ENCODE results near the gene TRIM3.
A peak's percentile ranks its signal among the peaks of the same experiment; 100 is the strongest.

TRIM3 gene

DNA sequence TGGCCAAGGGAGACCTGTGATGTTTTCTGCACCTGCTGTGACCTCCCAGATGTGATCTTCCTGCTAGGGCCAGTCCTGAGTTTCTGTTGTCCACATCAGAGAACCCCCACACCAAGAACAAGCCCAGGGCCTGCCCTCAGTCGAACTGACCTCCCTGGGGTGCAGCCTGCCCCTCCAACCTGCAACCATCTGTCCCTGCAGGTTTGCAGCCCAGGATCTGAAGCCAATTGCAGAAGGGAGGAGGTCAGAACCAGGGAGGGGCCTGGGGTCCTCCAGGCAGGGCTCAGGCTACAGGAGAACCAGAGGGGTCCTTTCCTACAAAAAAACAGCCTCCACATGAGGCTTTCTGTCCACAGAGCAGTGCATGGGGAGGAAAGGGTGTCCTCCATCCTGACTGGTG is 807 bp downstream of the TRIM3 start:
- no peak overlapping the region for H3K18ac ChIP-seq (ENCODE audit: low read length)
- WGBS (ENCODE audit: extremely low coverage, insufficient coverage, low lambda C conversion rate), result no CpG with 5 or more reads among the region's 1 CpG
- H3K36me3 ChIP-seq (ENCODE audit: control insufficient read depth, insufficient read depth, low read length), result peaks cover 3% of the 10 kb centered on the region
- no peak overlapping the region for H3K27ac ChIP-seq (ENCODE audit: low read depth, low read length)
- no peak overlapping the region for H4K5ac ChIP-seq (ENCODE audit: low read length)
- H3K23ac ChIP-seq (ENCODE audit: low read length), result no peak overlapping the region
- peaks cover 2% of the 10 kb centered on the region for H3K79me1 ChIP-seq (ENCODE audit: low read length)
- H2BK15ac ChIP-seq (replicated peaks; ENCODE audit: low read depth), result no peak overlapping the region
- H4K8ac ChIP-seq (ENCODE audit: low read depth, low read length), result no peak overlapping the region
- no peak overlapping the region for H3K4me3 ChIP-seq (ENCODE audit: low read length)
- H3K9ac ChIP-seq (ENCODE audit: low read length), result no peak overlapping the region
- DNase-seq, result no peak
- no peaks in the 10 kb centered on the region for H3K27me3 ChIP-seq (ENCODE audit: insufficient read depth, low read length, poor library complexity)
- no peak overlapping the region for H3K4ac ChIP-seq (ENCODE audit: low read depth, low read length)
- H3K4me2 ChIP-seq (ENCODE audit: low read length), result no peak overlapping the region
- H3K56ac ChIP-seq (ENCODE audit: low read length), result no peak overlapping the region
- H3K79me2 ChIP-seq (ENCODE audit: control insufficient read depth, insufficient read depth, low read length), result no peaks in the 10 kb centered on the region
- no peak overlapping the region for H2AK5ac ChIP-seq (ENCODE audit: low read length)
- no peak overlapping the region for H2BK120ac ChIP-seq (ENCODE audit: low read depth, low read length)
- H3K4me1 ChIP-seq (ENCODE audit: control insufficient read depth, low read depth, low read length), result peaks cover 9% of the 10 kb centered on the region
- no peak overlapping the region for H2BK5ac ChIP-seq (ENCODE audit: low read length)

DNA sequence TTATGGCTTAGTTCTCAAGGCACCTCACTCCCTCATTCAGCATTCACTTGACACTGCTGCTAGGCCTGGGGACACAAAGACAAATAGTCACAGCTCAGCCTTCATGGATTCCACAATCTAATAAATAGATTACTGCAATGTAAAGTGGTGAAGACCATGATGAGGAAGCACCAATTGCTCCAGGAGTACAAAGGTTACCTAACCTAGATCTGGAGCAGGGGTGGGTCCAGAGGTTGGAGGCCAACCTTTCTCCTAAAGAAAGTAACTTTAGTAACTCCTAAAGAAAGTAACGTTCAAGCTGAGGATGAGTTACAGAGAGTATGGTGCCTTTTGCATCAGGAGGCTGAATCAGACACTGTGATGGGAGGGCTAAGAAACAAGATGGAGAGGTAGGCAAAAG is 4.1 kb downstream of the TRIM3 start:
- no CpG with 5 or more reads among the region's 1 CpG for WGBS (ENCODE audit: extremely low coverage, insufficient coverage, low lambda C conversion rate)
- H4K5ac ChIP-seq (ENCODE audit: low read length), result no peak overlapping the region
- H3K27me3 ChIP-seq (ENCODE audit: insufficient read depth, low read length, poor library complexity), result no peaks in the 10 kb centered on the region
- no peak overlapping the region for H3K27ac ChIP-seq (ENCODE audit: low read depth, low read length)
- DNase-seq, result no peak
- no peaks in the 10 kb centered on the region for H3K79me2 ChIP-seq (ENCODE audit: control insufficient read depth, insufficient read depth, low read length)
- no peak overlapping the region for H3K4me3 ChIP-seq (ENCODE audit: low read length)
- H2AK5ac ChIP-seq (ENCODE audit: low read length), result no peak overlapping the region
- no peak overlapping the region for H3K4ac ChIP-seq (ENCODE audit: low read depth, low read length)
- H2BK120ac ChIP-seq (ENCODE audit: low read depth, low read length), result no peak overlapping the region
- peak overlapping the region; percentile 43 for H3K9ac ChIP-seq (ENCODE audit: low read length)
- H3K56ac ChIP-seq (ENCODE audit: low read length), result peak overlapping the region; percentile 81
- peaks cover 9% of the 10 kb centered on the region for H3K4me1 ChIP-seq (ENCODE audit: control insufficient read depth, low read depth, low read length)
- no peak overlapping the region for H2BK5ac ChIP-seq (ENCODE audit: low read length)
- no peak overlapping the region for H4K8ac ChIP-seq (ENCODE audit: low read depth, low read length)
- peaks cover 2% of the 10 kb centered on the region for H3K79me1 ChIP-seq (ENCODE audit: low read length)
- H3K23ac ChIP-seq (ENCODE audit: low read length), result no peak overlapping the region
- H3K18ac ChIP-seq (ENCODE audit: low read length), result no peak overlapping the region
- no peak overlapping the region for H2BK15ac ChIP-seq (replicated peaks; ENCODE audit: low read depth)
- H3K4me2 ChIP-seq (ENCODE audit: low read length), result no peak overlapping the region
- no peaks in the 10 kb centered on the region for H3K36me3 ChIP-seq (ENCODE audit: control insufficient read depth, insufficient read depth, low read length)

GRCh38 chr11:6468712-6469495 is 4.8 kb downstream of the TRIM3 start:
- no CpG with 5 or more reads among the region's 6 CpGs for WGBS (ENCODE audit: extremely low coverage, insufficient coverage, low lambda C conversion rate)
- Histone ChIP-seq H3K56ac (ENCODE audit: low read length) (peak overlapping the region; percentile 81), H3K23ac (ENCODE audit: low read length) (no peak overlapping the region), H3K4me1 (ENCODE audit: control insufficient read depth, low read depth, low read length) (peaks cover 9% of the 10 kb centered on the region), H2BK120ac (ENCODE audit: low read depth, low read length) (no peak overlapping the region), H3K4ac (ENCODE audit: low read depth, low read length) (no peak overlapping the region), H2AK5ac (ENCODE audit: low read length) (no peak overlapping the region), H3K4me2 (ENCODE audit: low read length) (peak overlapping the region; percentile 4), H3K27ac (ENCODE audit: low read depth, low read length) (no peak overlapping the region), H3K79me1 (ENCODE audit: low read length) (peaks cover 2% of the 10 kb centered on the region), H3K79me2 (ENCODE audit: control insufficient read depth, insufficient read depth, low read length) (no peaks in the 10 kb centered on the region), H2BK15ac (replicated peaks; ENCODE audit: low read depth) (no peak overlapping the region), H3K18ac (ENCODE audit: low read length) (no peak overlapping the region), H4K8ac (ENCODE audit: low read depth, low read length) (no peak overlapping the region), H4K5ac (ENCODE audit: low read length) (no peak overlapping the region), H3K27me3 (ENCODE audit: insufficient read depth, low read length, poor library complexity) (no peaks in the 10 kb centered on the region), H3K4me3 (ENCODE audit: low read length) (no peak overlapping the region), H2BK5ac (ENCODE audit: low read length) (no peak overlapping the region), H3K36me3 (ENCODE audit: control insufficient read depth, insufficient read depth, low read length) (no peaks in the 10 kb centered on the region), H3K9ac (ENCODE audit: low read length) (peak overlapping the region; percentile 43)
- DNase-seq, result peak; percentile 98

- no peak overlapping the region for H3K9ac ChIP-seq (ENCODE audit: low read length)
- H3K79me2 ChIP-seq (ENCODE audit: control insufficient read depth, insufficient read depth, low read length), result no peaks in the 10 kb centered on the region
- no peak overlapping the region for H3K4ac ChIP-seq (ENCODE audit: low read depth, low read length)
- H3K4me2 ChIP-seq (ENCODE audit: low read length), result no peak overlapping the region
- H4K5ac ChIP-seq (ENCODE audit: low read length), result no peak overlapping the region
- H3K4me3 ChIP-seq (ENCODE audit: low read length), result no peak overlapping the region
- no peak overlapping the region for H2BK120ac ChIP-seq (ENCODE audit: low read depth, low read length)
- H3K4me1 ChIP-seq (ENCODE audit: control insufficient read depth, low read depth, low read length), result no peaks in the 10 kb centered on the region
- no peak overlapping the region for H2BK5ac ChIP-seq (ENCODE audit: low read length)
- no peak overlapping the region for H4K8ac ChIP-seq (ENCODE audit: low read depth, low read length)
- no peak overlapping the region for H3K27ac ChIP-seq (ENCODE audit: low read depth, low read length)
- no peak for DNase-seq
- H3K23ac ChIP-seq (ENCODE audit: low read length), result no peak overlapping the region
- no peaks in the 10 kb centered on the region for H3K36me3 ChIP-seq (ENCODE audit: control insufficient read depth, insufficient read depth, low read length)
- no peak overlapping the region for H2AK5ac ChIP-seq (ENCODE audit: low read length)
- WGBS (ENCODE audit: extremely low coverage, insufficient coverage, low lambda C conversion rate), result no CpG with 5 or more reads among the region's 1 CpG
- H2BK15ac ChIP-seq (replicated peaks; ENCODE audit: low read depth), result no peak overlapping the region
- H3K79me1 ChIP-seq (ENCODE audit: low read length), result no peaks in the 10 kb centered on the region
- no peak overlapping the region for H3K18ac ChIP-seq (ENCODE audit: low read length)
- H3K56ac ChIP-seq (ENCODE audit: low read length), result no peak overlapping the region
- no peaks in the 10 kb centered on the region for H3K27me3 ChIP-seq (ENCODE audit: insufficient read depth, low read length, poor library complexity)
Observed at GRCh38 chr11:6459099-6459450, 14.7 kb downstream of the TRIM3 start.

DNA sequence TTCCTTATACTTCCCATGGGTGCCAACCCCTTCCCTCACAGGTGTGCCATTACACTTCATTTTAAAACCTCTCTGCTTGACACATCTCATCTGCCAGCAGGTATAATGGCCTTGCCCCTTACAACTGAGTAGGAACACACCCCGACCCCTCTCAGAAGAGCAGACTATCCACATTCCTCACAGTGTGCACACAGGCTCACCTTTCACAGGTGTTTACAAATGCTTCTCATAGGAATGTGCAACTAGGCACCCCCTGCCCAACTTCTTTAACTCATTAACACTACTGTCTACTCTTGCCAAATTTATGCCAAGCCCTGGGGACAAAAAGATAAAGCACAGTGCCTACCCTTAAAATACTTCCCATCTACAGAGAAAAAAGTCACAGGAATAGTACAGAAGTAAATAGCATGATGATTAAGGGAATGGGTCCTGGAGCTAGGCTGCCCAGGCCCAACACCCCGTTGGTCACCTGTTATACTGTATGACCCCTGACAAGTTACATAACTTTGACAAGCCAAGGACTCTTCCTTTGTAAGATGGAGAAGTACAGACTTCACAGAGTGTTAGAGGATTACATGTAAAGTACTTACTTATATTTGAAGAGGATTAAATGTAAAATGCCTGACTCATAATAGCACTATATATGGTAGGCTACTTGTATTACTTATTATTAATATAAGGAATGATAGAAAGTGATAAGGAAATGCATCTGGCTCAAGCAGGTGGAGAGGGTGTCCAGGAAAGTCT is 15.2 kb downstream of the TRIM3 start:
- no peaks in the 10 kb centered on the region for H3K36me3 ChIP-seq (ENCODE audit: control insufficient read depth, insufficient read depth, low read length)
- H3K4me2 ChIP-seq (ENCODE audit: low read length), result no peak overlapping the region
- no peak overlapping the region for H2BK120ac ChIP-seq (ENCODE audit: low read depth, low read length)
- no peak for DNase-seq
- no peak overlapping the region for H4K5ac ChIP-seq (ENCODE audit: low read length)
- no CpG with 5 or more reads among the region's 2 CpGs for WGBS (ENCODE audit: extremely low coverage, insufficient coverage, low lambda C conversion rate)
- no peaks in the 10 kb centered on the region for H3K79me2 ChIP-seq (ENCODE audit: control insufficient read depth, insufficient read depth, low read length)
- no peak overlapping the region for H2AK5ac ChIP-seq (ENCODE audit: low read length)
- H3K9ac ChIP-seq (ENCODE audit: low read length), result no peak overlapping the region
- H3K23ac ChIP-seq (ENCODE audit: low read length), result no peak overlapping the region
- no peak overlapping the region for H3K4me3 ChIP-seq (ENCODE audit: low read length)
- H3K18ac ChIP-seq (ENCODE audit: low read length), result no peak overlapping the region
- no peaks in the 10 kb centered on the region for H3K27me3 ChIP-seq (ENCODE audit: insufficient read depth, low read length, poor library complexity)
- H3K4me1 ChIP-seq (ENCODE audit: control insufficient read depth, low read depth, low read length), result no peaks in the 10 kb centered on the region
- no peak overlapping the region for H4K8ac ChIP-seq (ENCODE audit: low read depth, low read length)
- no peaks in the 10 kb centered on the region for H3K79me1 ChIP-seq (ENCODE audit: low read length)
- H2BK15ac ChIP-seq (replicated peaks; ENCODE audit: low read depth), result no peak overlapping the region
- H3K56ac ChIP-seq (ENCODE audit: low read length), result no peak overlapping the region
- no peak overlapping the region for H3K27ac ChIP-seq (ENCODE audit: low read depth, low read length)
- no peak overlapping the region for H3K4ac ChIP-seq (ENCODE audit: low read depth, low read length)
- no peak overlapping the region for H2BK5ac ChIP-seq (ENCODE audit: low read length)

Data from mesendoderm (in vitro differentiated cells).